Ovary (tissue), 3 donors: ENCODE measurements around the gene RGS7.

ENCODE experiments used
- EP300 ChIP-seq: sonication (generic); formaldehyde crosslinking; IDR thresholded peaks from one replicate; pipeline ENCODE4 v1.6.1; 2017; ENCODE audit warnings: antibody characterized with exemption
- POLR2A ChIP-seq: fragments of 450-650 bp; IDR thresholded peaks from one replicate; pipeline ENCODE4 v1.6.1; 2017; ENCODE audit warnings: antibody characterized with exemption, mild to moderate bottlenecking, moderate library complexity
- TF ChIP-seq, protein P1 (sequence below), 3 donors: fragments of 450-650 bp in 2 of 3; fragments of 200-600 bp in 1 of 3; IDR thresholded peaks; one replicate each; pipeline versions ENCODE4 v1.5.1 to v1.8.0; 2016 to 2022; ENCODE audit warnings: antibody characterized with exemption in 3 of 3, mild to moderate bottlenecking in 1 of 3
- donor health status: DM: no; HTN: no; CAD: no.

DNA sequence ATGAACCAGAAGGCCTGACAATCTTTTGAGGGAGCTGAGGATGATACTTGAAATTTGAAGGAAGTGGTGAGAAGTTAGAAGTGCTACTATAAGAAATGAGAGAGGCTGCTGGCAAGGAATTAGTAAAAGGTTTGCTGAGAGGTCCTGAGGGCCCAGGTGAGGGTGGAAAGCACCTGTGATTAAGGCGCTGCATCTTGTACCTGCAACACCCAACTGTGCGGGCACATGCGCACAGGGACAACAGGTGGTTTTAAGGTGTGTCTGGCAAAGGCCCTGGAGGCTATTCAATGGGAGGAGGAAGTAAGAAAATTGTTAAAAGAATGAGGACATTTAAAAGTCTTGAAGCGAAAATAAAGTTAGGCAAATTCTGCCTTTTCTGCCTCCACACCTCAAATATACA, 349.3 kb downstream of the RGS7 start:
- TF ChIP-seq, protein P1, sequence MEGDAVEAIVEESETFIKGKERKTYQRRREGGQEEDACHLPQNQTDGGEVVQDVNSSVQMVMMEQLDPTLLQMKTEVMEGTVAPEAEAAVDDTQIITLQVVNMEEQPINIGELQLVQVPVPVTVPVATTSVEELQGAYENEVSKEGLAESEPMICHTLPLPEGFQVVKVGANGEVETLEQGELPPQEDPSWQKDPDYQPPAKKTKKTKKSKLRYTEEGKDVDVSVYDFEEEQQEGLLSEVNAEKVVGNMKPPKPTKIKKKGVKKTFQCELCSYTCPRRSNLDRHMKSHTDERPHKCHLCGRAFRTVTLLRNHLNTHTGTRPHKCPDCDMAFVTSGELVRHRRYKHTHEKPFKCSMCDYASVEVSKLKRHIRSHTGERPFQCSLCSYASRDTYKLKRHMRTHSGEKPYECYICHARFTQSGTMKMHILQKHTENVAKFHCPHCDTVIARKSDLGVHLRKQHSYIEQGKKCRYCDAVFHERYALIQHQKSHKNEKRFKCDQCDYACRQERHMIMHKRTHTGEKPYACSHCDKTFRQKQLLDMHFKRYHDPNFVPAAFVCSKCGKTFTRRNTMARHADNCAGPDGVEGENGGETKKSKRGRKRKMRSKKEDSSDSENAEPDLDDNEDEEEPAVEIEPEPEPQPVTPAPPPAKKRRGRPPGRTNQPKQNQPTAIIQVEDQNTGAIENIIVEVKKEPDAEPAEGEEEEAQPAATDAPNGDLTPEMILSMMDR (IDR thresholded peaks at IDR 0.05) = no peak
- TF ChIP-seq POLR2A (no peak), EP300 (no peak)
